GM23248 (cell line): ENCODE measurements around the gene SYPL2.

Experiments used
- EZH2 ChIP-seq: fragments of 200-600 bp; sonication (generic); IDR thresholded peaks from 2 replicates; pipeline ENCODE4 v1.6.1; 2018; ENCODE audit warnings: antibody characterized with exemption, mild to moderate bottlenecking; ENCODE audit not compliant: insufficient read depth, poor library complexity, severe bottlenecking
- EZH2phosphoT487 ChIP-seq: fragments of 200-600 bp; sonication (generic); IDR thresholded peaks from 2 replicates; pipeline ENCODE4 v1.6.1; 2018; ENCODE audit warnings: antibody characterized with exemption, moderate library complexity, mild to moderate bottlenecking, low read depth; ENCODE audit not compliant: insufficient read depth

- TF ChIP-seq EZH2 (no peak), EZH2phosphoT487 (no peak)
Measured at GRCh38 chr1:109483672-109484518, 17.5 kb downstream of the SYPL2 start, which contains the start of gene ATXN7L2.
